GM18519 (cell line): ENCODE results near the gene SYTL2.
"Not testable (repeated sequence)": the region's sequence is repeated elsewhere in the genome, so short reads cannot be mapped to it uniquely, and the experiment has no call there.

ENCODE experiments used
- ATAC-seq: cut with Tn5 transposase; IDR thresholded peaks from one replicate; pipeline ENCODE4 v1.9.1; 2021; ENCODE audit warnings: mild to moderate bottlenecking, moderate library complexity; ENCODE audit not compliant: unreplicated experiment, low FRiP score

SYTL2 gene

DNA sequence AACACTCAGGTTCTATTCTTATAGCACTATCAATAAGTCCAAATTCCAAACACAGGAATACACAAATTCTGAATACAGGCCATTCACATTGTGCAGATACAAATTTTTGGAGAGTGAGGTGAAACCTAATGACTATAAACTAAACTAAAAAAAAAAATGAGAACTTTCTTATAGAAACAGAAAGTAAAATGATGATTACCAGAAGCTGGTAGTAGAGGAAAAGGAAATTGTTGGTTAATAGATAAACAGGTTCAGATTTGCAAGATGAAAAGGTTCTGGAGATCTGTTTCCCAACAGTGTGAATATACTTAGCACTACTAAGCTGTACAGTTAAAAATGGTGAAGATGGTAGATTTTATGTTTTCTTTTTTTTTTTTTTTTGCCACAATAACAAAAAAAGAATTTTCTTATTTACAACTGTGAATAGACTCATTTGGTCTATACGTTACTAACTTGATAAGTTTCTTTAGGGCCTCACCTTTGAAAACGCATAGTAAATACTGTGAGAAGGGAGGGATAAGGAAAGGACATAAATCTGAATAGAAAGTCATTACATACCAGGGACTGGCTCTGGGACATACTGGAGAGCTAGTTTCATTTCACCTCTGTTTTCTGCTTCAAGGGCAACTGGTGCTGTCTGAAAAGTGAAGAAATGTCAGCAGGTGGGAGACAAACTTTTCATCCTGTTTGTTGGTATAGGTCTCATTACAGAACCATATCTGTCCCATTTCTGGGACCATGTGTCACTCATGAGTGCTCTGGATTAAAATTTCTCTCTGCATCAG, 110.8 kb downstream of the SYTL2 start:
- ATAC-seq, result peak; percentile 81

DNA sequence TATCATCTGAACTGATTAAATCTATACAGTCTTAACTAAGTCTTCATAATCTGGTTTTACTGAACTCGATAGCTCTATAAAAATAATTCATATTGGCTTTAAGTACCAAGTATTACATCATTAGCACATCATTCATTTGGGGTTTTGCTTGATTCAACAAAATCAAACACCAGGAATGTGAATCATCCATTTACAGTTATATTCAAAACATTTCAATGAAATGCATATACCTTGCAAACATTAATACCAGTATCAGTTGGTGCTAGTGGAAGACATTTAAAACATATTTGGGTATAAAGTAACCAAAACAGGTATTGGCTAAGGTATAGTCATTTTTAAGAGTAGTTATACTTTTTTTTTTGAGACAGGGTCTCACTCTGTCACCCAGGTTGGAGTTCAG, 112.7 kb downstream of the SYTL2 start:
- ATAC-seq, result no peak

DNA sequence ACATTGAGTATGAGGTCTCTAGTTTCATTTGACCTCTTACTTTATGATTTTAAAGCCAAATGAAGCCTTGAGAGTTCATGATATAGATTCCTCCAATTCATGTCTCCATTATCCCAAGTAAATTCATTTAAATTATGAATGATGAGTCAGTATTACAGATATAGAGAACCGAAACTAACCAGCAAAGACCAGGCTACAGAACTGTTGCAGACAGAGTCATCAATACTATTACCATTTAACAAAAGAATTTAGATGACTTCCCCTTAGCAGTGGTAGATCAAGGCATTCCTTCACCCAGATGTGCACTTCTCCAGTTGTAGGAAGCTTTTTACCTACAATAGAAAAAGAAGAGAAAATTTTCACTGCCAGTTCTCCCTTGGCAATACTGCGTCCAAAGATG, 113.2 kb downstream of the SYTL2 start:
- ATAC-seq, result no peak

DNA sequence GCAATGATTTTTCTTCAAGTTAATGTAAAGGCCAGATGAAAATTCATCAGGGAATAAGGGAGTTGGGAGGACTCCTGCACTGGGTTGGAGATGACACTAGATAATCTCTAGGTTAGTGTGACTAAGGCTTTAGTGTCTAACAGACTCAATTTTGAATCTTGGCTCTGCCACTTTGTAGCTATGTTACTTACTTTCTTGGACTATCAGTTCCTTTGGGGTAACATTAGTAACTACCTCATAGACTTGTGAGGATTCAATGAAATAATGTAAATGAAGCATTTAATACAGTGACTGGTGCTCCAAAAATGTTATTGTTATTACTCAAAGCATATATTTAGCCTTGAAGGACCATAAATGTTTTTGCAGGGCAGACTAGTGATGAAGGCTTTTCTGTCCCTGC, 115.4 kb downstream of the SYTL2 start:
- no peak for ATAC-seq

DNA sequence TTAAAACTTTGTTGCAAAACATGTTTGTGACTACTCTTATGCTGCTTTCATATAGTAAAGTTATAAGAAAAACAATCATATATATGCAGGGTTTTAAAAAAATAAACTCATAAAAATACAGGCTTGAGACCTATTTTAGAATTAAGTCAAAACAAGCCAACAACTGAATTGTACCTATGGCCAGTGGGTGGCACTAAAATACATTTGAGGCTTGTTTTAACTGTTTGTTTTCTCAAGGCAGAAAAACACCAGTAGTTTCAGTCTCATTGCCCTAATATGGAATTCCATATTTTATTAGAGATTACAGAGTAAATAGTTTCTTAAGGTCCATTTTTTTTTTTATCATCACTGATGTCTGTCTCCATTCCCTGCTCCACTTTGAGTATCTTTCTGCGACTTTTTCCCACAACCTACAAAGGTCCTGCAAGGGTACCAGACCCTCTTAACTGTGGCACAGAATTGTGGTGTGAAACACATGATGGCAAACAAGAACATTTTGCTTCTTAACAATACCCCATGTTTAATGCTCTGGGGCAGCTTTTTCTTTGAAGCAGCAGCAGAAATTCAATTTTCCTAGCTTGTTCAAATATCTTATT, 116.5 kb downstream of the SYTL2 start:
- no peak for ATAC-seq

DNA sequence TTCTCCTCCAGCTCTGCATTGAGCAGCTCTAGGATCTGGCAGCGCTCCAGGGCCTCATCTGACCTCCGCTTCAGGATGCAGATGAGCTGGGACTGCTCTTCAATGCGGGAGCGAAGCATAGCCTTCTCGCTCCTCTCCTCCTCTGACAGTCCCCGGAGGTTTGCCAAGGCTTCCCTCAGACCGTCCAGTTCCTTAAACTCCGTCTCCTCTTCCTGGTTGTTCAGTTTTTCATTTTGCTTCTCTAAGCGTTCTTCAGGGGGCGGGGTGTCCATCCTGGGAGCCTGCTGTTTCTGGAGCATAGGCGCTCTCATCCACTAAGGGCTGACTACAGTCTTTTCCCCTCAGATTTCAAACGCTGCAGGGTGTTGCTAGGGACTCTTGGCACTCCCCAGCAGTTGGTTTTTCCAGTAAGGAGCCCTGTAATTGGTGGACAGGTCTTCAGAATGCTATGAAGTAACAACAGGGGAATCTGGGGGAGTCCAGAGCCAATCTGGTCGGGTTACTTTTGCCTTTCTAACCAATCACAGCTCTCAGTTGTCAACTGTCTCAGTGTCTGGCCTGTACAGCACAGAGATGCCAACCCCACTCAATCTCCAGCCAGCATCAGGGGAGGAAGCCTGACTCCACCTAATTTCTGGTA, 125.0 kb downstream of the SYTL2 start, which contains the start of gene CCDC89:
TSS of gene CCDC89 (minus strand) at position 376 of the 640 bp plus-strand sequence. CDS start at position 311, 65 bp downstream.
- ATAC-seq, result no peak

DNA sequence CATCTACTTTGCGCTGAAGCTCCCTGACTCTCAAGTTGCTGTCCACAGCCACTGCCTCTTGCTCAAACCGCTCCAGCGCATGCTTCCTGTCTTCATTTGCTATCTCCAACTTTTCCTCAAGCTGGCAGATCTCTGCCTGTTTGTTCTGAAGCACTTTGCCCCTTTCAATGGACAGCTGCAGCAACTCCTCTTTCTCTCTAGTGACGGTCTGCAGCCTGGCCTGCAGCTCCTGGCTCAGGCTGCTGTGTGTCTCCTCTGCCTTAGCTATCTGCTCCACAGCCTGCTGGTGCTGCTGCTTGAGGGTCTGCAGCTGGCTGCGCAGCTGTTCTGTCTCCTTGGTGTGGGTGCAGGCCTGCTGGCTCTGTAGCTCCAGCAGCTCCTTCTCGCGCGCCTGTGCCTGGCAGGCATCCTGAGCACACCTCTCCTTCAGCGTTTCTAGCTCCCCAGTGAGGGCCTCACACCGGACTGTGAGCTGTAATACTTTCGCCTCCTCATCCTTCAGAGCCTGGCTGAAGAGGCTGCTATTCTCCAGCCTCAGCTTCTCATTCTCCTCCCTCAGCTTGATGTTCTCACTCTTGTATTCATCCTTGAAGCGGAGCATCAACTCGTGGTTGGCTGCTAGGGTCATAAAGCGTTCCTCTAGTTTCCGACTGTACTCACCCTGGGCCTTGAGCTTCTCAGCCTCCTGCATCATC, 125.7 kb downstream of the SYTL2 start:
- ATAC-seq, result no peak

DNA sequence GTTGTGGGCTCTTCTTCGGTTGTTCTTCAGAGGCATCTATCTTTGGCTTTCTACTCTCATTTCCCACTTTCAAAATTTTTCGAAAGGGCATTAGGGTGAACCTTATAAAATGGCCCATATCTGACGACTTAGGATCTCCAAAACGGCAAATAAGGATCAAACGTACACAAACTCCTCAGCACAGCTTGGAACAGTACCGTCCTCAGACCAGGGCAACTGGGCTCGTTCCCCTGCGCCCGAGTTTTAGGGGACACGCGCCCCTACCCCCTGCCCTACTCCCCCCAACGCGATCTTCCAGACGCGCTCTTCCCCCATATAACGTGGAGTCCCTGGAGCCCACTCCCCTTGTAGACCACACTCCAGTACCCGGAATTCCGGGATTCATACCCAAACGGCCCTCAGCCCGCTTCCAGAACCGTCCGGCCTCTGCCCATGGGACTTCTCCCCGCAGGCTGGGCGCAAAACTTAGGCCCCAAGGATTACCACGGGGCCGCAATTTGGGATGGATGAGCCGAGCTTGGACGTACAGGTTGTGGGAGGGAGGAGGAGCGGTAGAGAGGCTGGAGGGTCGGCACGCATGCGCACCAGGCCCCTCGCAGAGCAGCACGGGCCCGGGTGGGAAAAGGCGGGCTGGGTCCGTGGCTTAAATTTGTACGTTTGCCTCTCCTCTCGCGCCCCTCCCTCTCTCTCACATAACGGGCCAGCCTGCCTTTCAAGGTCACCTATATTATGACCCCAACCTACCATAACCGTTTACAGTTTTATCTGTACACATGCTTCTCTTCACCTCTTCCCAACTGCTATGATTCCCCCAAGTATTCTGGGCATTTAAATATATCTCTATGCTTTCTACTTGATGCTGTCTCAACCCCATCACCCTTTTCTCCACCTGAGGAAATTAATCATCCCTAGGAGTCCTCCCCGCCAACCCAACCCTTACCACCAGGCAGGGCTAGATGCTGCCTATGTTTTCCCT, 128.3 kb downstream of the SYTL2 start:
- ATAC-seq, result peak; percentile 65

DNA sequence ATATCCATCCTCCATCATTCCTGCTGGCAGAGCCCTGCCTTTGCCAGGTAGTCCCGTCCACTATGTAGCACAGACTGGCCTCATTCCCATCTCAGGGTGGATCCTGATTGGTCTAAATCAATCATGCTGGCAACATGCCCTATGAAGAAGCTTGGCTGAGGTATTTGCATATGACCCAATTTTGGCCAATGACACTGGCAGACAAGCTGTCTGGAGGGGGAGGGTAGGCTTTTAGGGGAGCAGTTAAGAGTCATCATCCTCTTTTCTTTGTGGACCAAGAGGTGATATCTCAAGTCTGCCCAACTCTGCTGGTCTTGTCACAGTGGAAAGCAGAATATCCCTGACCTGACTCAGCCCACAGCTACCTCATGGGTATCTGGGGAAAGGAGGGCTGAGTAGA, 130.0 kb downstream of the SYTL2 start:
- ATAC-seq, result no peak

DNA sequence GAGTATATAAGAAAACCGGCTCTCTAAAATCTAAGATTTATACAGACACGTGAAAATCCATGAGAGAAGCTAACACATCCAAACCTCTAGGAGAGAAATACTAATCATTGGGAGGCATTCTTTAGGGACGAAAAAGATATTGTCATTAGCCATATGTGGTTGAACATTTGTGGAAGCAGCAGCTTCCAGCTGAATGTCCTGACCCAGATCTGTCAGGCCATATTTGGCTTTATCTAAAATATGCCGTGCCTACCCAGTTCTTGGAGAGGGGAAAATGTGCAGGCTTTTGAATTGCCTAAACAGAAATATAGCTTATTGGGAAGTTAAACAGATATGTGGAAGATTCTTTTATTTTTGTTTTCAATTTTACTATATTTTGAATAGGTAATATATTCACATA, 131.4 kb downstream of the SYTL2 start:
- ATAC-seq, result no peak

DNA sequence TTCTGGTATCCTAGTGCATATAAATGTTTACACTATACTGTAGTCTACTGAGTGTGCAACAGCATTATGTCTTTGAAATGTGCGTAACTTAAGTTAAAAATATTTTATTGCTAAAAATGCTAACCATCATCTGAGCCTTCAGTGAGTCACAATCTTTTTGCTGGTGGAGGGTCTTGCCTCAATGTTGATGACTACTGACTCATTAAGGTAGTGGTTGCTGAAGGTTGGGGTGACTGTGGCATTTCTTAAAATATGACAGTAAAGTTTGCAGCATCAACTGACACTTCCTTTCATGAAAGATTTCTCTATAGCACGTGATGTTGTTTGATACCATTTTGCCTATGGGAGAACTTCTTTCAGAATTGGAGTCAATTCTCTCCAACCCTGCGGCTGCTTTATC, 137.5 kb downstream of the SYTL2 start:
- no peak for ATAC-seq

DNA sequence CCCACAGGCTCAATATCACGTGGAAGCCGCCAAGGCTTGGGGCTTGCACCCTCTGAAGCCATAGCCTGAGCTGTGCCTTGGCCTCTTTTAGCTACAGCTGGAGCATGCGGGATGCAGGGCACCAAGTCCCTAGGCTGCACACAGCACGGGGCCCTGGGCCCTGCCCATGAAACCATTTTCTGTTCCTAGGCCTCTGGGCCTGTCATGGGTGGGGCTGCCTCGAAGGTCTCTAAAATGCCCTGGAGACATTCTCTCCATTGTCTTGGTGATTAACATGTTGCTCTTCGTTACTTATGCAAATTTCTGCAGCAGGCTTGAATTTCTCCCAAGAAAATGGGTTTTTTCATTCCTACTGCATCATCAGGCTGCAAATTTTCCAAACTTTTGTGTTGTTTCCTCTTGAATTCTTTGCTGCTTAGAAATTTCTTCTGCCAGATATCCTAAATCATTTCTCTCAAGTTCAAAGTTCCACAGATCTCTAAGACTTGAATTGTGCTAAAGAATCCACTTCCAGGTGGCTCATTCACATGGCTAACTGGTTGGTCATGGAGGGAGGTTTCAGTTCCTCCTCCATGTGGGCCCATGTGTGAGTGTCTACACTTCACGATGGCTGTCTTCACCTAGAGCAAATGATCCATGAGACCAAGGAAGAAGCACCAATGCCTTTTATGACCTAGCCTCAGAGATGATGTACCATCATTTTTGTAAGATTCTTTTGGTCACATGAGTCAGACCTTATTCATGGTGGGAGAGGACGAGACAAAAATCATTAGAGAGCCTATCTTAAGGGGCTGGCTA, 138.6 kb downstream of the SYTL2 start:
- ATAC-seq, result no peak

DNA sequence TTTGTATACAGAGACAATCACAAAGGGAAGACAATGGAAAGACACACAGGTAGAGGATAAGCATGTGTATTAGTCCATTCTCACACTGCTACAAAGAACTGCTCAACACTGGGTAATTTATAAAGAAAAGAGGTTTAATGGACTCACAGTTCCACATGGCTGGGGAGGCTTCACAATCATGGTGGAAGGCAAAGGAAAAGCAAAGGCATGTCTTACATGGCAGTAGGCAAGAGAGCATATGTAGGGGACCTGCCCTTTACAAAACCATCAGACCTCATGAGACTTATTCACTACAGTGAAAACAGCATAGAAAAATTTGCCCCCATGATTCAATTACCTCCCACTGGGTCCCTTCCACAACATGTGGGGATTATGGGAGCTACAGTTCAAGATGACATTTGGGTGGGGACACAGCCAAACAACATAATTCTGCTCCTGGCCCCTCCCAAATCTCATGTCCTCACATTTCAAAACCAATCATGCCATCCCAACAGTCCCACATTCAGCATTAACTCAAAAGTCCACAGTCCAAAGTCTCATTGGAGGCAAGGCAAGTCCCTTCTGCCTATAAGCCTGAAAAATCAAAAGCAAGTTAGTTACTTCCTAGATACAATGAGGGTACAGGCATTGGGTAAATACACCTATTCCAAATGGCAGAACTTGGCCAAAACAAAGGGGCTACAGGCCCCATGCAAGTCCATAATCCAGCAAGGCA, 139.8 kb downstream of the SYTL2 start:
- ATAC-seq, result not testable (repeated sequence)

DNA sequence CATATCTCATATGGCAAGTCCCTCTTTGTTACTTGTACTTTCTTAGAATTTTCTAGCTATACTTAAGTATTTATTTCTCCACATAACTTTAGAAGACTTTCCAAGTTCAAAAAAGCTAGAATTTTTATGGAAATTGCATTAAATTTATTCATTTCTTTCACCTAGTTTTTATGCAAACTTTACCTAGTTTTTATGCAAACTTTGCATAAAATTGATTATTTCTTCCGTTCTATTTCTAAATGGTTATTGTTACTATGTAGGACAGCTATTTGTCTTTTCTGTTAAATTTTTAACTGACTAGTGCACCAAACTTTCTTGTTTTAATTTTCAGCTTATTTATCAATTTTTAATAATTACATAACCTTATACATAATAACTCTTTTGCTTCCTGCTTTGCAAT, 142.8 kb downstream of the SYTL2 start:
- no peak for ATAC-seq

DNA sequence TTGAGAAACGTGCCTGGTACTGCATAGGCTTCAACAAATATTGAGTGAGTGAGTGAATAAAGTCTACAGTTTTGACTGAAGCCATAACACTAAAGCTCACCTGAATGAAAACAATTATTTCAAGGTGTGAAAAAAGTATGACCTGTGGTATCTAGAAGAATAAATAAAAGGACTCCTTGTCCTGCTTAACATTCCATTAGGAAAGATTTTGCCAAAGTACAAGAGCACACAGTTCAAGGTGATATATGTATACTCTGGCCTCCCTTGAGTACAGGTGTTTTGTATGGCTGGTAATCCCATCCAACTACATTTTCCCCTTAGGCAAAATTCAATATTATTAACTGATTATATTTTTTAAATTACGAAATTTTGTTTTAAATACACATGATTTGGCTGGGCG, 144.3 kb downstream of the SYTL2 start:
- ATAC-seq, result no peak

DNA sequence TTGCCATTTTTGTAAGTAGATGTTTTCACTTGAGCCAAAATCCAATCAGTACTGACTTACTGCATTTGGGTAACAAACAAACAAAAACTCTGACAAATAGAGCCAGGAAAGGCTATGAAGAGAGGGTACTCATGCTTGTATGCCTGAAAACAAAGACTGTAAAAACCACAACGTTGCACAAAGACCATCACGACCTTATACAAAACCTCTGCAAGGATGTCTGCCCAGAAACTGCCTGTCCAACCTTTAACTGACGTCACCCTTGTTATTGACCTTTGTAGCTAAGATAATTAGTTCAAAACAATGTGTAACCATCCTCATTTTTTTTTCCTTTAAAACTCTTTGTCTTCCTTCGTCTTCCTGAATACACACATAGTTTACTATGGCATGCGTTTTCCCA, 145.2 kb downstream of the SYTL2 start:
- no peak for ATAC-seq

DNA sequence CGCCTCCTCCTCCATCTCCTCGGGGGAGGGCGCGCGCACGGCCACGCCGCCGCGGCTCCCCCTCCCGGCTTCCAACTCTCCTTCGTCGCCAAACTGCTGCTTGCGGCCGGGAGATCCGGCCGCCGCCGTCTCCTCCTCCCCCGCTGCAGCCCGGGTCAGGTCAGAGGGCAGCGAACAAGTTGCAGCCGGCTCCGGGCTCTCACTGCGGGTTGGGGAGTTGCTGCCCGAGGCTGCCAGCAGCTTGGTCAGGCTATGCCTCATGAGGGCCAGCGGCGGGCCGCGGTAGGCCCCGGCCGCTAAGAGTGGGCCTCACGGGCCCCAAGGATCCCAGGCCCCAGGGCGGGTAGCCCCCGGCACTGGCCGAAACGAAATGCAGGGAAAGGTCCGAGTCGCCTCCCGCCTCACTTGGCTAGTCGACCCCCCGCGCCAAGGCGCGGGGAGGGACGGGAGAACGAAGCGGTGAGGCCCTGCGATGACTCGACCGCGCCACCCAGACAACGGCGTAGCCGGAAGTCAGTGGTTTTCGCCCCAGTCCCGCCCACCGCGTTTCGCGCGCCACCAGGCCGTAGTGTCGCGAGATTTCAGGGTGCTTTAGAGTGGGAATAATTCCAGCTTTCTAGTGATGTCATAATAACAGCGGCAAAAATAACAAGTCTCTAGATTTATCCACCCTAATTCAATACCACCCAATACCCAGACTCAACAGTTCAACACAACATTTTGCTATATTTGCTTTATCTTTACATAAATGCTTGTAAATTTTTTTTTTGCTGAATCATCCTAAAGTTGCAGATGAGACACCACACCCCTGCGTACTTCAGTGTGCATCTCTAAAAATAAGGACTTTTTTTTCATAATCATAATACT, 146.1 kb downstream of the SYTL2 start, which contains the start of gene CREBZF:
TSS of gene CREBZF (minus strand) at position 515 of the 867 bp plus-strand sequence. CDS start at position 261, 254 bp downstream.
- ATAC-seq, result peak; percentile 87
